Activated CD8-positive, alpha-beta T cell treated with anti-CD3 and anti-CD28 coated beads for 36 hours (primary cell): ENCODE data around the gene GMPPB. TPM values are rescaled to one million over a fixed set of nuclear protein-coding genes. Genes with fewer than 3 reads are reported as not detected.

ENCODE experiments used
- ATAC-seq: fragments of 200-7000 bp; cut with Tn5 transposase; one replicate; pipeline ENCODE4 v1.10.0; 2021; ENCODE audit warnings: mild to moderate bottlenecking, moderate library complexity
- CTCF ChIA-PET: fragments of 350-600 bp; sonication (Branson Sonifier 250); formaldehyde crosslinking; loops from one replicate; lab custom pipeline; 2021; ENCODE audit warnings: antibody characterized with exemption; lab: Charles Lee
- POLR2A ChIA-PET: fragments of 350-600 bp; sonication (Branson Sonifier 250); formaldehyde crosslinking; loops from one replicate; lab custom pipeline; 2021; ENCODE audit warnings: antibody characterized with exemption; lab: Charles Lee
- DNase-seq: peaks from one replicate; pipeline ENCODE4 v3.0.0-alpha.2; 2020
- H3K27ac Mint-ChIP-seq: one replicate; pipeline ENCODE4 v1.8.0; 2021; ENCODE audit warnings: mild to moderate bottlenecking, mixed read lengths
- H3K27me3 Mint-ChIP-seq: one replicate; pipeline ENCODE4 v1.8.0; 2021; ENCODE audit warnings: mixed read lengths
- H3K36me3 Mint-ChIP-seq: one replicate; pipeline ENCODE4 v1.8.0; 2021; ENCODE audit warnings: low read depth, mixed read lengths
- H3K4me1 Mint-ChIP-seq: one replicate; pipeline ENCODE4 v1.8.0; 2021; ENCODE audit warnings: low read depth, mixed read lengths
- H3K4me3 Mint-ChIP-seq: one replicate; pipeline ENCODE4 v1.8.0; 2021; ENCODE audit warnings: mild to moderate bottlenecking, moderate library complexity, mixed read lengths
- H3K9me3 Mint-ChIP-seq: one replicate; pipeline ENCODE4 v1.8.0; 2021; ENCODE audit warnings: mixed read lengths
- CTCF ChIP-seq: fragments of 200-600 bp; IDR thresholded peaks from one replicate; pipeline ENCODE4 v1.8.0; 2022; ENCODE audit warnings: antibody characterized with exemption, mild to moderate bottlenecking
- intact Hi-C: fragments of 100-400 bp; cut with micrococcal nuclease; formaldehyde crosslinking; loops from one replicate; pipeline ENCODE4 v1.10.0; 2022
- total RNA-seq, 2 experiments: library from RNA; stranded (reverse); gene quantifications; one replicate each; pipeline ENCODE4 v1.2.3, GENCODE V29; 2021

Gene GMPPB
- total RNA-seq, 2 experiments from 2014 or later, result 34.7 to 35.2 TPM

GRCh38 chr3:49769286-49769915 is 45.6 kb upstream of the GMPPB start:
- Mint-ChIP-seq H3K4me3 (no peak overlapping the region), H3K27me3 (no peaks in the 10 kb centered on the region), H3K4me1 (peaks cover 40% of the 10 kb centered on the region), H3K27ac (no peak overlapping the region), H3K36me3 (peaks cover 8% of the 10 kb centered on the region), H3K9me3 (no peaks in the 10 kb centered on the region)
- no peak for TF ChIP-seq CTCF
- ChIA-PET POLR2A (no interaction called here), CTCF (interaction anchor here (0.7 to 1.6 kb wide), 3 partner anchors 33 to 599 kb away, joined by 3 to 6 read pairs (median 4); partner anchors contain the start of genes INKA1 and KLHDC8B)
- intact Hi-C loops, result no loop called here
- ATAC-seq (no peak), DNase-seq (no peak)

- no peak for ATAC-seq
- POLR2A ChIA-PET, result no interaction called here
- no peaks in the 10 kb centered on the region for H3K36me3 Mint-ChIP-seq
These were observed 40.2 kb upstream of the GMPPB start for GRCh38 chr3:49763981-49764380.

GRCh38 chr3:49761661-49762060 is 37.9 kb upstream of the GMPPB start:
- H3K27ac Mint-ChIP-seq, result no peak overlapping the region
- H3K4me3 Mint-ChIP-seq, result no peak overlapping the region
- intact Hi-C loops, result no loop called here
- no peaks in the 10 kb centered on the region for H3K27me3 Mint-ChIP-seq
- ATAC-seq, result no peak
- peaks cover 12% of the 10 kb centered on the region for H3K4me1 Mint-ChIP-seq
- DNase-seq, result no peak
- CTCF ChIA-PET, result no interaction called here
- no peaks in the 10 kb centered on the region for H3K9me3 Mint-ChIP-seq
- no peak for TF ChIP-seq CTCF
- POLR2A ChIA-PET, result no interaction called here
- H3K36me3 Mint-ChIP-seq, result no peaks in the 10 kb centered on the region

More at GRCh38 chr3:49763981-49764380, 40.2 kb upstream of the GMPPB start:
- no peak for TF ChIP-seq CTCF
- no peaks in the 10 kb centered on the region for H3K9me3 Mint-ChIP-seq
- H3K27me3 Mint-ChIP-seq, result no peaks in the 10 kb centered on the region
- no peak overlapping the region for H3K27ac Mint-ChIP-seq
- DNase-seq, result no peak
- peaks cover 13% of the 10 kb centered on the region for H3K4me1 Mint-ChIP-seq
- H3K4me3 Mint-ChIP-seq, result no peak overlapping the region
- intact Hi-C loops, result no loop called here
- CTCF ChIA-PET, result no interaction called here

GRCh38 chr3:49759226-49759625 is 35.5 kb upstream of the GMPPB start:
- DNase-seq, result no peak
- ATAC-seq, result no peak
- H3K9me3 Mint-ChIP-seq, result no peaks in the 10 kb centered on the region
- no peak overlapping the region for H3K4me3 Mint-ChIP-seq
- no peak overlapping the region for H3K27ac Mint-ChIP-seq
- intact Hi-C loops, result no loop called here
- TF ChIP-seq CTCF, result no peak
- ChIA-PET POLR2A (interaction anchor here (2.0 kb wide), 1 partner anchor 13 kb away, joined by 6 read pairs; no protein-coding TSS in a partner anchor), CTCF (interaction anchor here (0.7 to 1.6 kb wide), 2 partner anchors 43 to 80 kb away, joined by 3 to 5 read pairs; partner anchors contain the start of gene INKA1)
- H3K36me3 Mint-ChIP-seq, result no peaks in the 10 kb centered on the region
- peaks cover 13% of the 10 kb centered on the region for H3K4me1 Mint-ChIP-seq
- no peaks in the 10 kb centered on the region for H3K27me3 Mint-ChIP-seq

- Mint-ChIP-seq H3K4me1 (peaks cover 20% of the 10 kb centered on the region), H3K27me3 (no peaks in the 10 kb centered on the region), H3K36me3 (peaks cover 4% of the 10 kb centered on the region), H3K4me3 (no peak overlapping the region), H3K27ac (no peak overlapping the region), H3K9me3 (no peaks in the 10 kb centered on the region)
- TF ChIP-seq CTCF, result no peak
- DNase-seq, result no peak
- no peak for ATAC-seq
- ChIA-PET CTCF (interaction anchor here (1.5 to 1.6 kb wide), 3 partner anchors 46 to 217 kb away, joined by 4 to 8 read pairs (median 5); partner anchors contain the start of gene INKA1), POLR2A (no interaction called here)
- intact Hi-C loops, result no loop called here
These were observed 33.4 kb upstream of the GMPPB start for GRCh38 chr3:49757197-49757596.
